BE2C (cell line): ENCODE results near the gene DENND6B.

Experiments used
- DNase-seq: peaks from one replicate; pipeline ENCODE4 v3.0.0-alpha.2; 2020
- H3K27me3 ChIP-seq: fragments of 250-450 bp; sonication (Bioruptor Pico); 2 replicates; pipeline ENCODE4 v1.5.1; 2020; ENCODE audit warnings: mild to moderate bottlenecking
- H3K36me3 ChIP-seq: fragments of 250-450 bp; sonication (Bioruptor Pico); 2 replicates; pipeline ENCODE4 v1.5.1; 2020; ENCODE audit warnings: mild to moderate bottlenecking
- H3K4me1 ChIP-seq: fragments of 250-450 bp; sonication (Bioruptor Pico); 2 replicates; pipeline ENCODE4 v1.5.1; 2020
- H3K4me3 ChIP-seq: 2 replicates; pipeline ENCODE4 v1.5.1; 2011; ENCODE audit warnings: low read depth, low read length
- H3K9me3 ChIP-seq: fragments of 250-450 bp; sonication (Bioruptor Pico); 2 replicates; pipeline ENCODE4 v1.5.1; 2020
- TF ChIP-seq, protein P1 (sequence below): IDR thresholded peaks from 2 replicates; pipeline ENCODE4 v1.5.1; 2012; ENCODE audit warnings: mild to moderate bottlenecking, low read depth, low read length

DENND6B gene

DNA sequence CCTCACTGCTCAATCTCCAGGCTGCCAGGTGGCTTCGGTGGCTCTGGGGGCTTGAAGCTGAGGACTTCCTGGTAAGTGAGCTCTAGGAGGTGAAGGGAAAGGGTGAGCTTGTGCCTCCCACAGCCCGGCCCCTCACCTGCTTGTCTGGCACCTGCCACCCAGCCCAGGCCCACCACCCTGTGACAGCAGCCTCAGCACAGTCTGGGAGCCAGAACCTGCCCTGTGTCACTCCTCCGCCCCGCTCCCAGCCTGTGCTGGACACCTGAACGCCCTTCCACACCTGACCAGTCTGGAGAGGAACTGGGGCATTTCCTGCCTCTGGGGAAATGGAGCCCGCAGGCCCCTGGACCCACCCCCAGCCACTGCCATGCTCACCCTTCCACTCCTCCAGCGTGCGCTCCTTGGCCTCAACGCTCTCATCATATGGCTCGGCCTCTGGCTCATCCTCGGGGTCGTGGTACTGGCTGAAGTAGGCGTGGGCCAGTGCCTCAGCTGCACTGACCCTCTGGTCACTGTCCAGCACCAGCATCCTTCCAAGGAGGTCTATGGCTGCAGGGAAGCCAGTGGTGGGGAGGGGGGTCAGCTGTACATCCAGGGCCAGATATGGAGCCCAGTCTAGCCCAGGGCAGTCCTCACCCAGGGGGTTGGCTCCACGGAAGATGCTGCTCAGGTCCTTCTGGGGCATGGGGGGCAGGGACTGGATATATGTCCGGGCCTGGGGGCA, 61.7 kb downstream of the DENND6B start:
- H3K27me3 ChIP-seq, result no peaks in the 10 kb centered on the region
- H3K4me3 ChIP-seq, result no peak overlapping the region
- no peaks in the 10 kb centered on the region for H3K36me3 ChIP-seq
- TF ChIP-seq, protein P1, sequence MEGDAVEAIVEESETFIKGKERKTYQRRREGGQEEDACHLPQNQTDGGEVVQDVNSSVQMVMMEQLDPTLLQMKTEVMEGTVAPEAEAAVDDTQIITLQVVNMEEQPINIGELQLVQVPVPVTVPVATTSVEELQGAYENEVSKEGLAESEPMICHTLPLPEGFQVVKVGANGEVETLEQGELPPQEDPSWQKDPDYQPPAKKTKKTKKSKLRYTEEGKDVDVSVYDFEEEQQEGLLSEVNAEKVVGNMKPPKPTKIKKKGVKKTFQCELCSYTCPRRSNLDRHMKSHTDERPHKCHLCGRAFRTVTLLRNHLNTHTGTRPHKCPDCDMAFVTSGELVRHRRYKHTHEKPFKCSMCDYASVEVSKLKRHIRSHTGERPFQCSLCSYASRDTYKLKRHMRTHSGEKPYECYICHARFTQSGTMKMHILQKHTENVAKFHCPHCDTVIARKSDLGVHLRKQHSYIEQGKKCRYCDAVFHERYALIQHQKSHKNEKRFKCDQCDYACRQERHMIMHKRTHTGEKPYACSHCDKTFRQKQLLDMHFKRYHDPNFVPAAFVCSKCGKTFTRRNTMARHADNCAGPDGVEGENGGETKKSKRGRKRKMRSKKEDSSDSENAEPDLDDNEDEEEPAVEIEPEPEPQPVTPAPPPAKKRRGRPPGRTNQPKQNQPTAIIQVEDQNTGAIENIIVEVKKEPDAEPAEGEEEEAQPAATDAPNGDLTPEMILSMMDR, result no peak
- DNase-seq, result no peak
- peaks cover 13% of the 10 kb centered on the region for H3K4me1 ChIP-seq
- H3K9me3 ChIP-seq, result no peaks in the 10 kb centered on the region

DNA sequence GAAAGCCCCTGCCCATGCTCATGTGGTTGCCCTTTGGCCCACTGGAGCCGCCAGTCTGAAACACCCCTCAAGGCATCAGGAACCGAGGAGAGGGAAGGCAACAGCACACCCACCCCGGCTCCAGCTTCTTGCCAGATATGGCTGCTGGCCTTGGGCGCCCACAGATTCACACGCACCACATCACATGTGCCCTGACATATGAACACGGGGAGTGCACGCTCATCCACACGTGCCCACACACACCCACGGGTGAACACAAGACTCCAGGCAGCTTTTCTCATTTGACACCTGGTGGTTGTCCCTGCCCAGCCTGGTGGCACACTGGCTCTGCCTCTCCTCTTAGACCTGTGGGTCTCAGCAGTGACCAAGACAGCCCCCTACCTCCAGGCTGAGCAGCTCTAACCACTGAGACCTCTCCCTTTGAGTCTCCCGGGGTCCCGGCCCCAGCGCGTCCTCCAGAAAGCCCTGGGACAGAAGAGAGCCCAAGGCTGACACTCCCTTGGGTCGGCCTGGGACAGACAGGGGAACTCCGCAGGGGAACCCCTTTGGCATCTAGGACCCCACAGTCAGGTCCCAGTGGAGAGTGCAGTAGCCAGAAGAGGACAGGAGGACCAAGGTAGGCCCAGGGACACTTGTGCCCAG, 62.6 kb downstream of the DENND6B start:
- DNase-seq, result no peak
- Histone ChIP-seq H3K9me3 (no peaks in the 10 kb centered on the region), H3K36me3 (no peaks in the 10 kb centered on the region), H3K4me1 (peaks cover 10% of the 10 kb centered on the region), H3K4me3 (no peak overlapping the region), H3K27me3 (no peaks in the 10 kb centered on the region)
- TF ChIP-seq, protein P1, result no peak

DNA sequence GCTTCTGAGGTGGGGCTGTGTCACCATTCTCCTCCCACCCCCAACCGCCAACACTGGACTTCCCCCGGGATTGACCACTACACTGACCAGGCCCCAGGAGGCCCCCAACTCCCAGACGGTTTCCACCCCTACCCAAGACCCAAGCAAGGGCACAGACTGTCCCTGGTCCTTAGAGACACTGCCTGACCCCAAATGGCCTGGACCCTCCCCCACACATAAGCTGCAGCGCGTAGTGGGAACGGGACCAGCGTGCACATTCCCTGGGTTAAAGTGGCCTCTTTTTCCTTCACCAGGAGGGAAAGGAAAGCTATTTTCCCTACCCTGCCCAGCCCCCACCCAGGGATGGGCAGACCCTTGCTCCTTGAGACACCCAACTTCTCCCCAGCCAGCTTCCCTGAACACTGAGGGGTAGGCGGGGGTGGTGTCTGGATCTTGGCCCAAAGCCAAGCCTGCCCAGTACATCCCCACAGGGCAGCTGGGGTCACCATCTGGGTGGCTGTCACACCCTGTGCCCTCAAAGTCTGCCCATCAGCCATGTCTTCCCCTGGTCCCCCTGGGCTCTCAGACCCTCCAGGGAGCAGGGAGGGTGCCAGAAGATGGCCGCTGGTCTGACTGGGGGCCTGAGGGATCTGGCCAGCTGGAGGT, 63.7 kb downstream of the DENND6B start:
- H3K4me1 ChIP-seq, result peaks cover 10% of the 10 kb centered on the region
- no peak overlapping the region for H3K4me3 ChIP-seq
- H3K9me3 ChIP-seq, result no peaks in the 10 kb centered on the region
- no peak for DNase-seq
- TF ChIP-seq, protein P1, result no peak
- H3K36me3 ChIP-seq, result peaks cover 6% of the 10 kb centered on the region
- H3K27me3 ChIP-seq, result no peaks in the 10 kb centered on the region

DNA sequence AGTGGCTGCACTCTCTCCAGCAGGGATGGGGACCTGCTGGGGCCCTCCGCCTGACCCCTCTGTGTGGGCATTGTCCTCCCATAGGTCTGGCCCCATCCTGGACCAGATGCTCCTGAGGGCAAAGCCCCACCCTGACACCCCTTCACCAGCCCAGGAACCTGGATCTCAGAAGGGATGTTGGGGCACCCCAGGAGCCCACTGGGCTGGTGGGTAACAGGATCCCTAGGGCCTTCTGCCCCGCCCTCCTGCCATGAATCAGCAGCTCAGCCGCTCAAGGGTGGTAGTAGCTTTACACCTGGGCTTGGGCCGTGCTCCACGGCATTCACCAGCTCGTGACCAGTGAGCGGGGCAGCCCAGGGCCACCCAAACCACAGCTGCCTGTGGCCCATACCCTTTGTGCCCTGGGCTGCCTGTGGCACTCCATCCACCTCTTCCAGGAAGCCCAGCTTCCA, 64.3 kb downstream of the DENND6B start:
- H3K9me3 ChIP-seq, result no peaks in the 10 kb centered on the region
- H3K27me3 ChIP-seq, result no peaks in the 10 kb centered on the region
- TF ChIP-seq, protein P1, result no peak
- no peak for DNase-seq
- H3K36me3 ChIP-seq, result peaks cover 9% of the 10 kb centered on the region
- no peak overlapping the region for H3K4me3 ChIP-seq
- H3K4me1 ChIP-seq, result peaks cover 10% of the 10 kb centered on the region

GRCh38 chr22:50261615-50262459, 65.0 kb downstream of the DENND6B start, which contains the start of gene MAPK12:
Gene MAPK12, minus strand, starts transcription at chr22:50261683. Its CDS starts 174 bp downstream, at chr22:50261509.
- peaks cover 10% of the 10 kb centered on the region for H3K4me1 ChIP-seq
- no peaks in the 10 kb centered on the region for H3K9me3 ChIP-seq
- H3K36me3 ChIP-seq, result peaks cover 16% of the 10 kb centered on the region
- peak; percentile 68 for DNase-seq
- TF ChIP-seq, protein P1, result no peak
- H3K4me3 ChIP-seq, result peak within 1 kb of the TSS; percentile 80
- no peaks in the 10 kb centered on the region for H3K27me3 ChIP-seq
